ENCODE results near the gene NOP14. TPM values are rescaled to one million over a fixed set of nuclear protein-coding genes. Genes with fewer than 3 reads are reported as not detected.
A peak's percentile ranks its signal among the peaks of the same experiment; 100 is the strongest.
"Not testable (repeated sequence)": the region's sequence is repeated elsewhere in the genome, so short reads cannot be mapped to it uniquely, and the experiment has no call there.

The NOP14 gene
- total RNA-seq, 2 experiments from 2014 or later = 21.8 TPM

- Histone ChIP-seq H3K4me1 (ENCODE audit: insufficient read depth, low read length) (peaks cover 40% of the 10 kb centered on the region), H3K9me3 (ENCODE audit: control insufficient read depth in 1 of 2, insufficient read depth in 1 of 2, low read length in 2 of 2) (no peaks in the 10 kb centered on the region), H3K36me3 (ENCODE audit: insufficient read depth, low read length) (peaks cover 47% of the 10 kb centered on the region), H3K27ac (ENCODE audit: low read depth in 1 of 2, low read length in 2 of 2) (no peak overlapping the region), H3K4me3 (ENCODE audit: low read length) (no peak overlapping the region), H3K27me3 (ENCODE audit: control insufficient read depth in 1 of 2, insufficient read depth in 2 of 2, low read length in 2 of 2) (no peaks in the 10 kb centered on the region)
- ChIA-PET POLR2A (no interaction called here), CTCF (no interaction called here)
- Mint-ChIP-seq H3K9me3 (no peaks in the 10 kb centered on the region), H3K36me3 (ENCODE audit: low read depth) (peaks cover 70% of the 10 kb centered on the region), H3K4me3 (no peak overlapping the region), H3K27ac (no peak overlapping the region), H3K27me3 (no peaks in the 10 kb centered on the region), H3K4me1 (ENCODE audit: low read depth) (peaks cover 71% of the 10 kb centered on the region)
- DNase-seq (no peak), ATAC-seq (ENCODE audit: poor library complexity) (no peak)
- intact Hi-C loops (cut with DNase I, micrococcal nuclease) = no loop called here
- TF ChIP-seq CTCF (IDR thresholded peaks at IDR 0.05) = no peak
These were observed 4.8 kb downstream of the NOP14 start for GRCh38 chr4:2958446-2958845.

GRCh38 chr4:2955186-2956044, 7.8 kb downstream of the NOP14 start:
- peaks cover 54% of the 10 kb centered on the region for H3K4me1 Mint-ChIP-seq (ENCODE audit: low read depth)
- H3K4me3 Mint-ChIP-seq = not testable (repeated sequence)
- CTCF ChIA-PET = interaction anchor here (0.7 to 2.1 kb wide), 4 partner anchors 16 to 191 kb away, joined by 3 to 14 read pairs (median 4); no protein-coding TSS in a partner anchor

More at GRCh38 chr4:2955186-2956044, 7.8 kb downstream of the NOP14 start:
- peaks cover 20% of the 10 kb centered on the region for H3K4me1 ChIP-seq (ENCODE audit: insufficient read depth, low read length)
- peaks cover 77% of the 10 kb centered on the region for H3K36me3 ChIP-seq (ENCODE audit: insufficient read depth, low read length)
- DNase-seq = peak in 1 of 14 experiments; percentile 44
- TF ChIP-seq CTCF (IDR thresholded peaks at IDR 0.05) = peak; percentile 8
- H3K27ac ChIP-seq (ENCODE audit: low read depth in 1 of 2, low read length in 2 of 2) = peak overlapping the region; percentile 14 to 47
- not testable (repeated sequence) for ATAC-seq (ENCODE audit: poor library complexity); H3K9me3 Mint-ChIP-seq; H3K9me3 ChIP-seq (ENCODE audit: control insufficient read depth in 1 of 2, insufficient read depth in 1 of 2, low read length in 2 of 2); H3K4me3 ChIP-seq (ENCODE audit: low read length); H3K27me3 Mint-ChIP-seq; H3K27me3 ChIP-seq (ENCODE audit: control insufficient read depth in 1 of 2, insufficient read depth in 2 of 2, low read length in 2 of 2)
- peak overlapping the region; percentile 36 for H3K27ac Mint-ChIP-seq
- intact Hi-C loops (cut with DNase I, micrococcal nuclease) = loop anchor here in 1 of 2 experiments (2.0 kb wide), 1 partner anchor 191 kb away; no protein-coding TSS in a partner anchor
- H3K36me3 Mint-ChIP-seq (ENCODE audit: low read depth) = peaks cover 90% of the 10 kb centered on the region
- POLR2A ChIA-PET = interaction anchor here (2.8 kb wide), 1 partner anchor 20 kb away, joined by 18 read pairs; no protein-coding TSS in a partner anchor

Data from CD4-positive, alpha-beta T cell (primary cell).